WTC11 (cell line): Measurements from ENCODE around the gene P2RY6. TPM values are rescaled to one million over a fixed set of nuclear protein-coding genes. Genes with fewer than 3 reads are reported as not detected.

Source experiments
- ATAC-seq: fragments of 200-7000 bp; cut with Tn5 transposase; 2 replicates; pipeline ENCODE4 v1.10.0; 2021; ENCODE audit warnings: mild to moderate bottlenecking, moderate library complexity
- CTCF ChIA-PET: fragments of 300-600 bp; sonication (Branson Sonifier 250); formaldehyde crosslinking; loops from one replicate; lab custom pipeline; 2021; ENCODE audit warnings: antibody characterized with exemption; lab: Charles Lee
- POLR2A ChIA-PET: fragments of 350-600 bp; sonication (Branson Sonifier 250); formaldehyde crosslinking; loops from one replicate; lab custom pipeline; 2021; ENCODE audit warnings: antibody characterized with exemption; lab: Charles Lee
- DNase-seq: peaks from one replicate; pipeline ENCODE4 v3.0.0; 2021; ENCODE audit warnings: low spot score
- H3K27ac Mint-ChIP-seq: 2 replicates; pipeline ENCODE4 v1.8.0; 2021; ENCODE audit warnings: mixed read lengths
- H3K27me3 Mint-ChIP-seq: 2 replicates; pipeline ENCODE4 v1.8.0; 2021; ENCODE audit warnings: low read depth, mild to moderate bottlenecking, moderate library complexity, mixed read lengths
- H3K36me3 Mint-ChIP-seq: 2 replicates; pipeline ENCODE4 v1.8.0; 2021; ENCODE audit warnings: mixed read lengths
- H3K4me1 Mint-ChIP-seq: 2 replicates; pipeline ENCODE4 v1.8.0; 2022; ENCODE audit warnings: mixed read lengths
- H3K4me3 Mint-ChIP-seq: 2 replicates; pipeline ENCODE4 v1.8.0; 2021; ENCODE audit warnings: mild to moderate bottlenecking, moderate library complexity, mixed read lengths
- H3K9me3 Mint-ChIP-seq: 2 replicates; pipeline ENCODE4 v1.8.0; 2021; ENCODE audit warnings: mixed read lengths
- CREB1 ChIP-seq: sonication (generic); formaldehyde crosslinking; IDR thresholded peaks from 2 replicates; pipeline ENCODE4 v1.8.0; 2023; ENCODE audit warnings: mild to moderate bottlenecking, missing genetic modification reagents
- CREM ChIP-seq: sonication (generic); formaldehyde crosslinking; IDR thresholded peaks from 2 replicates; pipeline ENCODE4 v1.8.1; 2022; ENCODE audit warnings: mild to moderate bottlenecking, missing genetic modification reagents, moderate library complexity
- EMX1 ChIP-seq: fragments of 250-450 bp; sonication (Bioruptor Pico); IDR thresholded peaks from 2 replicates; pipeline ENCODE4 v1.8.0; 2021; ENCODE audit warnings: mild to moderate bottlenecking
- ETV6 ChIP-seq: sonication (generic); formaldehyde crosslinking; IDR thresholded peaks from 2 replicates; pipeline ENCODE4 v1.8.1; 2022; ENCODE audit warnings: mild to moderate bottlenecking, missing genetic modification reagents
- FOXK1 ChIP-seq: sonication (generic); formaldehyde crosslinking; IDR thresholded peaks from 2 replicates; pipeline ENCODE4 v1.8.0; 2022; ENCODE audit warnings: mild to moderate bottlenecking, moderate library complexity, missing genetic modification reagents
- FOXP4 ChIP-seq: sonication (generic); formaldehyde crosslinking; IDR thresholded peaks from 2 replicates; pipeline ENCODE4 v1.8.0; 2022; ENCODE audit warnings: mild to moderate bottlenecking, missing genetic modification reagents
- NFE2L1 ChIP-seq: sonication (generic); formaldehyde crosslinking; IDR thresholded peaks from 2 replicates; pipeline ENCODE4 v1.8.1; 2023; ENCODE audit warnings: missing genetic modification reagents
- OVOL2 ChIP-seq: fragments of 250-450 bp; sonication (Bioruptor Pico); IDR thresholded peaks from 2 replicates; pipeline ENCODE4 v1.9.0; 2021; ENCODE audit warnings: mild to moderate bottlenecking, borderline replicate concordance
- PRRX2 ChIP-seq: fragments of 250-450 bp; sonication (Bioruptor Pico); IDR thresholded peaks from 2 replicates; pipeline ENCODE4 v1.8.0; 2021; ENCODE audit warnings: mild to moderate bottlenecking
- TEAD1 ChIP-seq: sonication (generic); formaldehyde crosslinking; IDR thresholded peaks from 2 replicates; pipeline ENCODE4 v1.8.0; 2022; ENCODE audit warnings: mild to moderate bottlenecking, missing genetic modification reagents
- ZNF138 ChIP-seq: sonication (generic); formaldehyde crosslinking; conservative IDR thresholded peaks from 2 replicates; pipeline ENCODE4 v1.8.1; 2022; ENCODE audit warnings: mild to moderate bottlenecking, moderate library complexity, missing genetic modification reagents
- ZNF671 ChIP-seq: fragments of 250-450 bp; sonication (Bioruptor Pico); IDR thresholded peaks from 2 replicates; pipeline ENCODE4 v1.8.0; 2021; ENCODE audit warnings: mild to moderate bottlenecking
- ZSCAN18 ChIP-seq: fragments of 250-450 bp; sonication (Bioruptor Pico); IDR thresholded peaks from 2 replicates; pipeline ENCODE4 v2.1.2; 2022; ENCODE audit warnings: mild to moderate bottlenecking, moderate library complexity
- total RNA-seq: library from RNA; stranded (reverse); gene quantifications from 3 replicates; pipeline ENCODE4 v1.2.3, GENCODE V29; 2021
- TF ChIP-seq, protein P1 (sequence below): sonication (generic); formaldehyde crosslinking; conservative IDR thresholded peaks from 2 replicates; pipeline ENCODE4 v1.8.1; 2022; ENCODE audit warnings: mild to moderate bottlenecking, missing genetic modification reagents
- TF ChIP-seq, protein P2 (sequence below): sonication (generic); formaldehyde crosslinking; IDR thresholded peaks from 2 replicates; pipeline ENCODE4 v1.8.0; 2022; ENCODE audit warnings: mild to moderate bottlenecking, missing genetic modification reagents
- TF ChIP-seq, protein P3 (sequence below): sonication (generic); formaldehyde crosslinking; IDR thresholded peaks from 2 replicates; pipeline ENCODE4 v1.8.1; 2022; ENCODE audit warnings: mild to moderate bottlenecking, missing genetic modification reagents, moderate library complexity, borderline replicate concordance
- TF ChIP-seq, protein P4 (sequence below): sonication (generic); formaldehyde crosslinking; IDR thresholded peaks from 2 replicates; pipeline ENCODE4 v1.8.1; 2023; ENCODE audit warnings: mild to moderate bottlenecking, missing genetic modification reagents, moderate library complexity
- TF ChIP-seq, protein P5 (sequence below): fragments of 200-600 bp; IDR thresholded peaks from 2 replicates; pipeline ENCODE4 v1.8.0; 2022; ENCODE audit warnings: antibody characterized with exemption

Gene P2RY6
- total RNA-seq, 1 experiment from 2014 or later: not detected

- TF ChIP-seq ZSCAN18 (no peak), CREM (CRISPR knock-in tag) (no peak), FOXK1 (no peak), ETV6 (no peak)
- TF ChIP-seq, protein P1, sequence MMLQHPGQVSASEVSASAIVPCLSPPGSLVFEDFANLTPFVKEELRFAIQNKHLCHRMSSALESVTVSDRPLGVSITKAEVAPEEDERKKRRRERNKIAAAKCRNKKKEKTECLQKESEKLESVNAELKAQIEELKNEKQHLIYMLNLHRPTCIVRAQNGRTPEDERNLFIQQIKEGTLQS (CRISPR knock-in tag): no peak
- TF ChIP-seq, protein P2, sequence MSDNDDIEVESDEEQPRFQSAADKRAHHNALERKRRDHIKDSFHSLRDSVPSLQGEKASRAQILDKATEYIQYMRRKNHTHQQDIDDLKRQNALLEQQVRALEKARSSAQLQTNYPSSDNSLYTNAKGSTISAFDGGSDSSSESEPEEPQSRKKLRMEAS (CRISPR knock-in tag): no peak
Measured at GRCh38 chr11:73225001-73225686, 47.0 kb upstream of the P2RY6 start (continued).

- peaks cover 27% of the 10 kb centered on the region for H3K4me1 Mint-ChIP-seq
- H3K36me3 Mint-ChIP-seq: no peaks in the 10 kb centered on the region
- H3K27me3 Mint-ChIP-seq: peaks cover 13% of the 10 kb centered on the region
- no peak overlapping the region for H3K27ac Mint-ChIP-seq
- ATAC-seq (no peak), DNase-seq (no peak)
- H3K4me3 Mint-ChIP-seq: no peak overlapping the region
- ChIA-PET CTCF (interaction anchor here (1.1 to 2.2 kb wide), 2 partner anchors 11 to 19 kb away, joined by 4 to 11 read pairs; no protein-coding TSS in a partner anchor), POLR2A (no interaction called here)
- H3K9me3 Mint-ChIP-seq: no peaks in the 10 kb centered on the region
- no peak for TF ChIP-seq FOXK1
- TF ChIP-seq, all 79 proteins: peak for 0
Measured at GRCh38 chr11:73225851-73226250, 46.3 kb upstream of the P2RY6 start.

DNA sequence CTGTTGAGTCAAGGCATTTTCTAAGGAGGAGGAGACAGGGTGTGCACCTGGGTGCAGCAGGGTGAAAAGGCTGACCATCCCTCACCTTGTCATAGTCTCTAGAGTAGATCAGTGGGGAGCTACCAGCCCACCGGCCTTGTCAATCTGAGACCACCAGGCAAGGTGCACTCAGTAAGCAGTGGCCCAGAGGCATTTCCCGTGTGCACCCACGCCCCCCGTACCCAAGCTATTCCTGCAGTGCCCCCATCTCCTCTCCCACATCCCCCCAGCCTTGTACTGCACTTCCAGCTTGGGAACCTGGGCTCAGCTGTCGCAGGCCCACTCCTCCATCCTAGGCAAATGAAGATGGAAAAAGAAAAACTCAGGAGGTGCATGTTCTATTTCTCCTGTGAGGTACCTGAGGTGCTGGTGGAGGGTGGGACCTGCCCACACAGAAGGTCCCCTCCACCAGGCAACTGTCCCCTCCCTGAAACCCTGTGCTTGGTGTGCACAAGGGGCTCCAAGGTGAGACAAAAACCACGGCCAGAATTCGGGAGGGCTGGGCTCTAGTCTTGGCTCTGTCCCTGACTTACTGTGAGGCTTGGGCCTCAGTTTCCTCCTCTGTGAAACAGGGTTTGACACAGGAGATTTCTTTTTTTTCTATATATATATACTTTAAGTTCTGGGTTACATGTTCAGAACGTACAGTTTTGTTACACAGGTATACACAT lies 45.7 kb upstream of the P2RY6 start:
- H3K36me3 Mint-ChIP-seq: no peaks in the 10 kb centered on the region
- CTCF ChIA-PET: interaction anchor here (1.1 to 2.5 kb wide), 2 partner anchors 10 to 18 kb away, joined by 4 to 13 read pairs; no protein-coding TSS in a partner anchor
- no peaks in the 10 kb centered on the region for H3K9me3 Mint-ChIP-seq
- TF ChIP-seq, protein P3, sequence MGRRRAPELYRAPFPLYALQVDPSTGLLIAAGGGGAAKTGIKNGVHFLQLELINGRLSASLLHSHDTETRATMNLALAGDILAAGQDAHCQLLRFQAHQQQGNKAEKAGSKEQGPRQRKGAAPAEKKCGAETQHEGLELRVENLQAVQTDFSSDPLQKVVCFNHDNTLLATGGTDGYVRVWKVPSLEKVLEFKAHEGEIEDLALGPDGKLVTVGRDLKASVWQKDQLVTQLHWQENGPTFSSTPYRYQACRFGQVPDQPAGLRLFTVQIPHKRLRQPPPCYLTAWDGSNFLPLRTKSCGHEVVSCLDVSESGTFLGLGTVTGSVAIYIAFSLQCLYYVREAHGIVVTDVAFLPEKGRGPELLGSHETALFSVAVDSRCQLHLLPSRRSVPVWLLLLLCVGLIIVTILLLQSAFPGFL: no peak
- no peak for TF ChIP-seq OVOL2
- no peak for TF ChIP-seq EMX1 (CRISPR knock-in tag)
- TF ChIP-seq, protein P4, sequence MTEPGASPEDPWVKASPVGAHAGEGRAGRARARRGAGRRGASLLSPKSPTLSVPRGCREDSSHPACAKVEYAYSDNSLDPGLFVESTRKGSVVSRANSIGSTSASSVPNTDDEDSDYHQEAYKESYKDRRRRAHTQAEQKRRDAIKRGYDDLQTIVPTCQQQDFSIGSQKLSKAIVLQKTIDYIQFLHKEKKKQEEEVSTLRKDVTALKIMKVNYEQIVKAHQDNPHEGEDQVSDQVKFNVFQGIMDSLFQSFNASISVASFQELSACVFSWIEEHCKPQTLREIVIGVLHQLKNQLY: no peak
- TF ChIP-seq, protein P5, sequence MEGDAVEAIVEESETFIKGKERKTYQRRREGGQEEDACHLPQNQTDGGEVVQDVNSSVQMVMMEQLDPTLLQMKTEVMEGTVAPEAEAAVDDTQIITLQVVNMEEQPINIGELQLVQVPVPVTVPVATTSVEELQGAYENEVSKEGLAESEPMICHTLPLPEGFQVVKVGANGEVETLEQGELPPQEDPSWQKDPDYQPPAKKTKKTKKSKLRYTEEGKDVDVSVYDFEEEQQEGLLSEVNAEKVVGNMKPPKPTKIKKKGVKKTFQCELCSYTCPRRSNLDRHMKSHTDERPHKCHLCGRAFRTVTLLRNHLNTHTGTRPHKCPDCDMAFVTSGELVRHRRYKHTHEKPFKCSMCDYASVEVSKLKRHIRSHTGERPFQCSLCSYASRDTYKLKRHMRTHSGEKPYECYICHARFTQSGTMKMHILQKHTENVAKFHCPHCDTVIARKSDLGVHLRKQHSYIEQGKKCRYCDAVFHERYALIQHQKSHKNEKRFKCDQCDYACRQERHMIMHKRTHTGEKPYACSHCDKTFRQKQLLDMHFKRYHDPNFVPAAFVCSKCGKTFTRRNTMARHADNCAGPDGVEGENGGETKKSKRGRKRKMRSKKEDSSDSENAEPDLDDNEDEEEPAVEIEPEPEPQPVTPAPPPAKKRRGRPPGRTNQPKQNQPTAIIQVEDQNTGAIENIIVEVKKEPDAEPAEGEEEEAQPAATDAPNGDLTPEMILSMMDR: no peak
- no peak for TF ChIP-seq TEAD1 (CRISPR knock-in tag)
- no peak for TF ChIP-seq FOXK1
- no peak for TF ChIP-seq NFE2L1 (CRISPR knock-in tag)
- TF ChIP-seq CREB1 (CRISPR knock-in tag): no peak
- TF ChIP-seq PRRX2 (CRISPR knock-in tag): no peak
- no peak for TF ChIP-seq ZNF671 (CRISPR knock-in tag)
- no peak for TF ChIP-seq ZNF138 (CRISPR knock-in tag)
- TF ChIP-seq FOXP4: no peak
- POLR2A ChIA-PET: no interaction called here
- no peak overlapping the region for H3K27ac Mint-ChIP-seq
- DNase-seq (no peak), ATAC-seq (no peak)
- H3K27me3 Mint-ChIP-seq: peaks cover 10% of the 10 kb centered on the region
- H3K4me1 Mint-ChIP-seq: peaks cover 27% of the 10 kb centered on the region
- no peak overlapping the region for H3K4me3 Mint-ChIP-seq
